ENCODE measurements around the gene PNPLA1.

The PNPLA1 gene

GRCh38 chr6:36284359-36284758 is 14.5 kb downstream of the PNPLA1 start:
- in situ Hi-C loops (cut with MboI; ENCODE audit: low sequenced_read_pairs) = no loop called here

DNA sequence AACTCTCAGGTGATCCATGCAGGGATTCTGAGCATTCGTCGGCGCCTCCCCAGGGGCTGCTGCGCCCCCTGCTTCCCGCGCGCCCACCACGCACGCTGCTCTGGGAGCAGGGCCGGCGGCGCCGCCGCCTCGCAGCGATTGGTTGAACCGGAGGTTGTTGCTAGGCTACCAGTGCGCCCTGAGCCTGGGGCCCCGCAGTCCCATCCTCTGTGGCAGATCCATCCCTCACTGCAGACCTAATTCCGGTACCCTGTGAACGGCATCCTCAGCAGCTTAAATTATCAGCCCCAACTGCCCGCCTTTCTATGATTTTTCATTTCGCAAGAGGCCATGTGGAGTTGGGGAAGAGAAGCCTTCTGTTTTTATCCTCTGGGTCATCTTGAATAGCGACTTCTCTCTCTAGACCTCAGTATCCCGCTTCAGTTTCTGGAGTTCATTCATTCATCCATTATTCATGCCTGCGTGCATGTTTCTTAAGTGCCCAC is 15.4 kb downstream of the PNPLA1 start:
- in situ Hi-C loops (cut with MboI; ENCODE audit: low sequenced_read_pairs) = no loop called here

DNA sequence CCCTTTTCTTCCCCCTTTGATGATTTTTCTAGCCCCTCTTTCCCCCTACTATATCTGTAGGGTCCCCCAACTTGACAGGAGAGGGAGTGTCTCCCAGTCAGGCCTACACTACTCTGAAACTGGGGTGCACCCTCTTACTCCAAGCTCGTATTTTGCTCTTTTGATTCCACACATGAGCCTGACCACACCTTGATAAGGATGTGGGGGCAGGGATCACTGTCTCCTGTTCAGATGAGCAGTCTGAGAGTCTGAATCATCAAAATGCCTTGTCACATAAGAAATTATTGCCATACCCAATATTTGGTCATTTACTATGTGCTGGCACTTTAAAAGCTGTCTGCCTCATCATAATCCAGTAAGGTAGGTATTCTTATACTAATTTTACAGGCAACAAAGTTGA is 15.9 kb downstream of the PNPLA1 start:
- in situ Hi-C loops (cut with MboI; ENCODE audit: low sequenced_read_pairs) = no loop called here

- in situ Hi-C loops (cut with MboI; ENCODE audit: low sequenced_read_pairs) = no loop called here
These were observed 17.0 kb downstream of the PNPLA1 start for GRCh38 chr6:36286858-36287257.

DNA sequence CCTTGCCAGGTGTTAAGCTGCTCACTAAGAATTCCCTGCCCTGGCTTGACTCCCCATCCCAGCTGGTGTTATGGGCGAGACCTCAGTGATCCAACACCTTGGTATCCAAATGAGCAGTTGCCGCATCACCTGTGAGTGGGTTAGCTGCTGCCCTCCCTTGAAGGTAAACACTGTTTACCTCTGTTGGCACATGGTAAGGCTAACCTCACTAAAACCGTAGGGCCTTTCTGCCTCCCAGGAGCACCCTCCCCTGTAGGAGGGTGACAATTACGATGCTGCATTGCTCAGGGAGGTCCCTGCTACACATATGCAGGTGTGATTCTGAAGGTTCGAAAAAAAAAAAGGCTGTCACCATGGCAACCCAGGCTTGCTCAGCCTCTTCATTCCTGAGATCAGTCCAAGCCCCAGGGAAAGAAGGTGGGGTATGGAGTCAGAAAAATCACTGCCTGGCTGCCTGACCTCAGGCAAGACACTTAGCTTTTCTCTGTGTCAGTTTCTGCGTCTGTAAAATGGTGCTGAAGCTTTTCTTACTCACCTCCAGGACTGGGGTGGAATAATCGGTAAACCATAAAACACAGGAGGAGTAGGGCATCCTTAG is 19.5 kb downstream of the PNPLA1 start:
- in situ Hi-C loops (cut with MboI; ENCODE audit: low sequenced_read_pairs) = no loop called here

GRCh38 chr6:36290668-36291620 is 21.1 kb downstream of the PNPLA1 start:
- in situ Hi-C loops (cut with MboI; ENCODE audit: low sequenced_read_pairs) = no loop called here

DNA sequence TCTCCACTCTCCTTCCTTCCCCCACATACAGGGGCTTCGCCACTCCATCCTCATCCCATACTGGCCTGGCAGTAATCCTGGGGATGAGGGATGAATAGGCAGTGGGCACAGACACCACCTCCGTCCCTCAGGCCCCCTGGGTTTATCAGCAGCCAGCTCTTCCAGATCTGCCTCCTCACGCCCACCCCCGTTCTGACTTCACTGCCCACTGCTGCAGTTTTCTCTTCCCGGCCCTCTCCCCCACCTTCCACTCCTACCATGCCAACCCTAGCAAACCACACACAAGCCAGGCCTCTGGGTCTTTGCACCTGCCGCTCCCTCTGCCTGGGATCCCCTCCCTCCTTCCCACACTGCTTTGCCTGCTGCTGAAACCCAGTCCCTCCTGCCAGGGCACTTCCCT is 22.3 kb downstream of the PNPLA1 start:
- in situ Hi-C loops (cut with MboI; ENCODE audit: low sequenced_read_pairs) = no loop called here

DNA sequence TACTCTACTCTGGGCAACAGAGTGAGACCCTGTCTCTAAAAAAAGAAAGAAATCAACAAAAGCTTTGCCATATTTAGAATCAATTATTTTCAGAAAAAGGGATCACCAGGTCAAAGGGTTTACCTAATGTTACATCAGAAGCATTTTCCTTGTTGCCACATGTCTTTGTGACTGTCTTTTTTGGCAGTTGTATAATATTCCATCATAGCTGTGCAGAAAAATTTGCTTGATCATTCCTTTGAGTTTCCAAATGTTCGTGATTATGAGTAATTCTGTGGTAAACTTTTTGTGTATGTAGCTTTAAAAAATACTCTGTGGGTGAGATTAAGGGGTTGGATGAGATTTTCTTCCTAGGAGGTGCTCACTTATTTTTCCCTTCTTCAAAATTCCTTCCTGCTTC is 26.4 kb downstream of the PNPLA1 start:
- in situ Hi-C loops (cut with MboI; ENCODE audit: low sequenced_read_pairs) = no loop called here

DNA sequence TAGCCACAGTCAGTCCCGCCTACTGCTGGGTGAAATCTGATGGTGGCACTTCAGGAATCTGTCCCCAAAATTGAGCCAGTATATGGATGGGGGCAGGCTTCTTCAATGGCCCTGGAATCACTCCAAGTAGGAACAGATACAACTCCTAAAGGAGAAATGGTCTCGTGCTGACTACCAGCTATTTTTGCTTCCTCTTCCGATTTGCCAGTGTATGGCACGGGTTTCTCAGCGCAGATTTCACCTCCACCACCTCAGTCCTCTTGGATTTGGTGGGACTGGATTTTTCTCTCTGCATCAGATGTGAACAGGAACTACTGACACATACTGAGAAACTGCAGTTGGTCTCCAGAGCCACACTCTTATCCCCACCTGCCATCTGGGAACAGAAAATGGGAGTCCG is 27.2 kb downstream of the PNPLA1 start:
- in situ Hi-C loops (cut with MboI; ENCODE audit: low sequenced_read_pairs) = no loop called here

GRCh38 chr6:36297511-36297910 is 27.7 kb downstream of the PNPLA1 start:
- in situ Hi-C loops (cut with MboI; ENCODE audit: low sequenced_read_pairs) = no loop called here

GRCh38 chr6:36298027-36298426 is 28.2 kb downstream of the PNPLA1 start:
- in situ Hi-C loops (cut with MboI; ENCODE audit: low sequenced_read_pairs) = no loop called here

DNA sequence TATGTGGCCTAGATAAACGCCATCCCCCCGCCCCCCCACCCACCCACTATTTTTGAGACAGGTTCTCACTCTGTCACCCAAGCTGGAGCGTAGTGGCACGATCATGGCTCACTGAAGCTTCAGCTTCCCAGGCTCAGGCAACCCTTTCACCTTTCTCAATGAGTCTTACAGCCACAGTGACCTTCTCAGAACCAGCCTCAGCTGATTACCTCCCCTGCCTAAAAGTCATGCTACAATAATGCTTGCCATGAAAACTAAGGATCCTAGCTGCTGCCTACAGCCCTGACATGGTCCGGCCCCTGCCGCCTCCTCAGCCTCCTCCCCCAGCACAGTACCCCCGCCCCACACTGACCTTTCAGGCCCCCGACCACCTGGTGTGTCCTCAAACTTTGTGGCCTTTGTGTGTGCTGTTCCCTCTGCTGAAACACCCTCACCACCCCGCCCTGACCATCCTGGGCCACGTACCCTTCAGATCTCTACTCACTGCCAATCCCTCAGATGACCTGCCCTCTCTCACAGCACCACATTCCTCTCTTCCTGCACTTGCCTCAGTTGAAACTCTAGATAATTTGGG is 31.3 kb downstream of the PNPLA1 start:
- in situ Hi-C loops (cut with MboI; ENCODE audit: low sequenced_read_pairs) = no loop called here

GRCh38 chr6:36301781-36302180 is 31.9 kb downstream of the PNPLA1 start:
- in situ Hi-C loops (cut with MboI; ENCODE audit: low sequenced_read_pairs) = no loop called here

DNA sequence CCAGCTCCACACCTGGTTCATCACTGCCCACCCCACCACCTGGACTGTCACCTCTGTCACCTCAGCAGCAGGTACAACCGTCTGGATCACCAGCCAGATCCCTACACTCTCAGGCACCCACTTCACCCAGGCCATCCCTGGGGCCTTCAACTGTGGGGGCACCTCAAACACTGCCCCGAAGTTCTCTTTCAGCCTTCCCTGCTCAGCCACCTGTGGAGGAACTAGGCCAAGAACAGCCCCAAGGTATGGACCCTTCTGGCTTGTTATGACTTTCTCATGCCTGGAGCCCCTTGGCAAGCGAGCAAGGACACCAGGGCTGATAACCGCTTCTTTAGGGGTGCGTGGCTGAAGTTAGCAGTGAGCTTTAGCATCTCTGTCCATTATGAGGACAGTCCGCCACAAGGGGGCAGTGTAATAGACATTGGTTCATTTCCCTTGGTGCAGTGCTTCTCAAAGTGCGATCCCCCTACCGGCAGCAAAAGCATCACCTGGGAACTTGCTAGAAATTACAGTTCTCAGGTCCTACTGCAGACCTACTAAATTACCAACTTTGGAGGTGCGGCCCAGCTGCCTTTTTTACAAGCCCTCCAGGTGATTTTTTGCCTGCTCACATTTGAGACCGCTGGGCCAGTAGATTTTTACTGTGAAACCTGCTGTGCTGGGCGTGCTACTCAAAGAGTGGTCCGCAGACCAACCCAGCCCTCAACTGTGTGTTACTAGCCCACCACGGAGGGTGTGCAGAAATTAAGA is 32.5 kb downstream of the PNPLA1 start:
- in situ Hi-C loops (cut with MboI; ENCODE audit: low sequenced_read_pairs) = no loop called here

DNA sequence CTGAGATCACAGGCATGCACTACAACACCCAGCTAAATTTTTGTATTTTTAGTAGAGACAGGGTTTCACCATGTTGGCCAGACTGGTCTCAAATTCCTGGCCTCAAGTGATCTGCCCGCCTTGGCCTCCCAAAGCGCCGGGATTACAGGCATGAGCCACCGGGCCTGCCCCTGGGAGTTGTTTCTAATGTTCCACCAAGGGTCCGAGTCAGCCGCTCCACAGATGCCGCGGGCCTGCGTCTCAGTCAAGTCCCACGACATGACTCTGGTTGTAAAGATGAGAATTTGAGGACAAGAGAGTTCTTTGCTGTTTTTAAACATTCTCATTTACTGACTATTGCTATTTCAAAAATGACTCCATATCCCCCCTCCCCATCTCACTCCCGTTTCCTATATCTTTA is 36.0 kb downstream of the PNPLA1 start:
- in situ Hi-C loops (cut with MboI; ENCODE audit: low sequenced_read_pairs) = no loop called here

GRCh38 chr6:36306375-36306774 is 36.5 kb downstream of the PNPLA1 start:
- in situ Hi-C loops (cut with MboI; ENCODE audit: low sequenced_read_pairs) = no loop called here

DNA sequence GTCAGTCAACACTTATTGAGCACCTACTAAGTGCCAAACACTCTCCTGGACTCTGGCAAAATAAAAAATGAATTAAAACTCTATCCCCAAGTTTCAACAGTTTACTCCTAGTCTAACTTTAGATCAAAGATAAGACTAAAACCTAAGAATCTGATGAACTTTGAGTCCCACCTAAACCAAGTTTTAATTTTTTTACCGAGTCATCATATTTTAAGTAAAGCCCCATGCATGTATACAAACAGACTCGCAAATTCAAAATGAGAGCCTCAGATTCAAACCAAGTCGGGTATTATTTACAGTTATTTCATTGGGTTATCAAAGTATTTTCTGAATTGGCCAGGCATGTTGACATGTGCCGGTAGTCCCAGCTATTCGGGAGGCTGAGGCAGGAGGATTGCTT is 38.7 kb downstream of the PNPLA1 start:
- in situ Hi-C loops (cut with MboI; ENCODE audit: low sequenced_read_pairs) = no loop called here

- in situ Hi-C loops (cut with MboI; ENCODE audit: low sequenced_read_pairs) = no loop called here
These were observed 39.3 kb downstream of the PNPLA1 start for GRCh38 chr6:36309203-36309602.

- in situ Hi-C loops (cut with MboI; ENCODE audit: low sequenced_read_pairs) = no loop called here
These were observed 40.0 kb downstream of the PNPLA1 start for GRCh38 chr6:36309900-36310299.

DNA sequence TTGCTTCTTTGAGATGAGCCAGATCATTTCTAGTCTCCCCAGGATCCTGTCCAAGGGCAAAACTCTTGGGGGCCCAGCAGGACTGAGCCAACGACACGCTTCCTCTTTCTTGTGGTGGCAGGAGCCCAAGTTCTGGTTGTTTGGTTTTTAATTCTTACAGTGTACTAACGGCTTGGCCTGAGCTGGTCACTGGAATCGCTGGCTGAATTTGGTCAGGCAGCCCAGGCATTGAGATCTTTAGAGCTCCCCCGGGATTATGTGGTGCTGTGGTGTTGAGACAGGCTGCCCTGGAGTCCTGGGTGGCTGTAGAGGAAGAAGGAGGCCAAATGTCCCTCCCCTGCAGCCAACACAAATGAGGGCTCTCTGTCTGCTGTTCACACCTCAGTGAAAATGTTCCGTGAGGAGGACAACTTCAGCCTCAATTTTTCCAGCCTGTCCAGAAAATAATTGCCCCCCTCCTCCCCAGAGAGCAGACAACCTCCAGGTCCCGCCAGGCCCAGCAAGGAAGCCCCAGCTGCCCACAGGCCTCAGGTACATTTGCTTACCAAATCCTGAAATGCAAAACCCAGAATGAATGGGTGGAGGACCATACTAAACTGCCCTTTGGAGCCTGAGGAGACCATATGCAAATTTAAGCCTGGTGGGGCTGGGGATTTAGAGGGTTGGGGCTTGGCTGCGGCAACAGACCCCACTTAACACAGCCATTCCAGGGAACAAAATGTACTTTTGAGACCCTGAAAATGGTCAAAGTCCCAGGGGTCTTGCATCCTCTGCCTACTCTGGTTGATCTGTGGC is 43.2 kb downstream of the PNPLA1 start:
- in situ Hi-C loops (cut with MboI; ENCODE audit: low sequenced_read_pairs) = no loop called here

GRCh38 chr6:36313649-36313936 is 43.7 kb downstream of the PNPLA1 start:
- in situ Hi-C loops (cut with MboI; ENCODE audit: low sequenced_read_pairs) = no loop called here
